Measurements from ENCODE around the gene SHISA9. TPM values are rescaled to one million over a fixed set of nuclear protein-coding genes. Genes with fewer than 3 reads are reported as not detected.

Gene SHISA9
- total RNA-seq, 1 experiment from 2014 or later: not detected

DNA sequence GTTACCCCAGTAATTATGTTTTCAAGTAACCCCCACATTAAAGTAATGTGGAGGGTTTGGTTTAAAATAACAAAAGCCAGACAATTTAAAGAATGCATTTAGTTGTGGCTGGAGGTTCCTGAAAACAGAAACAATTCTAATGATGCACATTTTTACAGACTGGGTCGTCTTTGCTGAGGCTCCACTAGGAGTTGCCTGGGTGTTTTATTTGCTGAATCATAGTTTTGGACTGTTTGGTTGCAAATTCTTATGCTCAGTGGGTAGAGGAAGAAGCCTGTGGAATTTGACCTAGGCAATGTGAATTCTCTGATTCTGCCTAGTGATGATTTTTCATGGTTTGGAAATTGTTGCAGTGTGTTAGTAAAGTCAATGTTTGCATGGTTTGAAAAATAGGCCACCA lies 16.3 kb downstream of the SHISA9 start:
- Histone ChIP-seq H3K27me3 (ENCODE audit: insufficient read depth, low read length) (peaks cover 40% of the 10 kb centered on the region), H3K79me2 (ENCODE audit: insufficient read depth, low read length) (no peaks in the 10 kb centered on the region), H3K36me3 (ENCODE audit: control insufficient read depth in 1 of 2, insufficient read depth in 2 of 2, low read length in 2 of 2) (no peaks in the 10 kb centered on the region), H3K4me3 (replicated peaks in 1 of 2; ENCODE audit: low read depth in 1 of 2, low read length in 2 of 2) (no peak overlapping the region), H3K4me2 (ENCODE audit: low read length) (no peak overlapping the region), H3K9me2 (ENCODE audit: insufficient read depth) (no peaks in the 10 kb centered on the region), H3K27ac (ENCODE audit: low read depth, low read length) (no peak overlapping the region), H3K9me3 (ENCODE audit: control insufficient read depth in 1 of 2, insufficient read depth in 1 of 2, low read depth in 1 of 2, low read length in 2 of 2) (no peaks in the 10 kb centered on the region), H2AFZ (ENCODE audit: low read depth, low read length, poor library complexity, severe bottlenecking) (no peak overlapping the region), H3K4me1 (ENCODE audit: control insufficient read depth in 1 of 2, insufficient read depth in 2 of 2, low read length in 2 of 2) (no peaks in the 10 kb centered on the region), H4K20me1 (ENCODE audit: insufficient read depth) (no peaks in the 10 kb centered on the region), H3K9ac (ENCODE audit: low read length) (no peak overlapping the region)
- DNase-seq (ENCODE audit: low read depth, low spot score) (no peak), ATAC-seq (no peak)
- no TSS peak for BruUV-seq (replicated peaks)
- intact Hi-C loops (cut with micrococcal nuclease): no loop called here
- no peak for TF ChIP-seq SP1 (IDR thresholded peaks at IDR 0.05; ENCODE audit: low read depth)
- TF ChIP-seq RAD21 (IDR thresholded peaks at IDR 0.05; ENCODE audit: low read depth): no peak
- TF ChIP-seq ZFX (IDR thresholded peaks at IDR 0.05): no peak
- TF ChIP-seq, protein P1, sequence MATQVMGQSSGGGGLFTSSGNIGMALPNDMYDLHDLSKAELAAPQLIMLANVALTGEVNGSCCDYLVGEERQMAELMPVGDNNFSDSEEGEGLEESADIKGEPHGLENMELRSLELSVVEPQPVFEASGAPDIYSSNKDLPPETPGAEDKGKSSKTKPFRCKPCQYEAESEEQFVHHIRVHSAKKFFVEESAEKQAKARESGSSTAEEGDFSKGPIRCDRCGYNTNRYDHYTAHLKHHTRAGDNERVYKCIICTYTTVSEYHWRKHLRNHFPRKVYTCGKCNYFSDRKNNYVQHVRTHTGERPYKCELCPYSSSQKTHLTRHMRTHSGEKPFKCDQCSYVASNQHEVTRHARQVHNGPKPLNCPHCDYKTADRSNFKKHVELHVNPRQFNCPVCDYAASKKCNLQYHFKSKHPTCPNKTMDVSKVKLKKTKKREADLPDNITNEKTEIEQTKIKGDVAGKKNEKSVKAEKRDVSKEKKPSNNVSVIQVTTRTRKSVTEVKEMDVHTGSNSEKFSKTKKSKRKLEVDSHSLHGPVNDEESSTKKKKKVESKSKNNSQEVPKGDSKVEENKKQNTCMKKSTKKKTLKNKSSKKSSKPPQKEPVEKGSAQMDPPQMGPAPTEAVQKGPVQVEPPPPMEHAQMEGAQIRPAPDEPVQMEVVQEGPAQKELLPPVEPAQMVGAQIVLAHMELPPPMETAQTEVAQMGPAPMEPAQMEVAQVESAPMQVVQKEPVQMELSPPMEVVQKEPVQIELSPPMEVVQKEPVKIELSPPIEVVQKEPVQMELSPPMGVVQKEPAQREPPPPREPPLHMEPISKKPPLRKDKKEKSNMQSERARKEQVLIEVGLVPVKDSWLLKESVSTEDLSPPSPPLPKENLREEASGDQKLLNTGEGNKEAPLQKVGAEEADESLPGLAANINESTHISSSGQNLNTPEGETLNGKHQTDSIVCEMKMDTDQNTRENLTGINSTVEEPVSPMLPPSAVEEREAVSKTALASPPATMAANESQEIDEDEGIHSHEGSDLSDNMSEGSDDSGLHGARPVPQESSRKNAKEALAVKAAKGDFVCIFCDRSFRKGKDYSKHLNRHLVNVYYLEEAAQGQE (IDR thresholded peaks at IDR 0.05; ENCODE audit: low read depth): no peak
- no peak for TF ChIP-seq ZNF274 (IDR thresholded peaks at IDR 0.05; ENCODE audit: low read depth, low read length)
- TF ChIP-seq ELF1 (IDR thresholded peaks at IDR 0.05; ENCODE audit: borderline replicate concordance, low read depth): no peak
- TF ChIP-seq POLR2AphosphoS5 (IDR thresholded peaks at IDR 0.05; ENCODE audit: low read depth, low read length): no peak
- TF ChIP-seq POLR2A (IDR thresholded peaks at IDR 0.05; ENCODE audit: borderline replicate concordance, extremely low read depth, insufficient read depth, insufficient read length): no peak
- TF ChIP-seq EZH2phosphoT487 (IDR thresholded peaks at IDR 0.05; ENCODE audit: borderline replicate concordance): no peak
- TF ChIP-seq, protein P2, sequence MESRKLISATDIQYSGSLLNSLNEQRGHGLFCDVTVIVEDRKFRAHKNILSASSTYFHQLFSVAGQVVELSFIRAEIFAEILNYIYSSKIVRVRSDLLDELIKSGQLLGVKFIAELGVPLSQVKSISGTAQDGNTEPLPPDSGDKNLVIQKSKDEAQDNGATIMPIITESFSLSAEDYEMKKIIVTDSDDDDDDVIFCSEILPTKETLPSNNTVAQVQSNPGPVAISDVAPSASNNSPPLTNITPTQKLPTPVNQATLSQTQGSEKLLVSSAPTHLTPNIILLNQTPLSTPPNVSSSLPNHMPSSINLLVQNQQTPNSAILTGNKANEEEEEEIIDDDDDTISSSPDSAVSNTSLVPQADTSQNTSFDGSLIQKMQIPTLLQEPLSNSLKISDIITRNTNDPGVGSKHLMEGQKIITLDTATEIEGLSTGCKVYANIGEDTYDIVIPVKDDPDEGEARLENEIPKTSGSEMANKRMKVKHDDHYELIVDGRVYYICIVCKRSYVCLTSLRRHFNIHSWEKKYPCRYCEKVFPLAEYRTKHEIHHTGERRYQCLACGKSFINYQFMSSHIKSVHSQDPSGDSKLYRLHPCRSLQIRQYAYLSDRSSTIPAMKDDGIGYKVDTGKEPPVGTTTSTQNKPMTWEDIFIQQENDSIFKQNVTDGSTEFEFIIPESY (IDR thresholded peaks at IDR 0.05; ENCODE audit: extremely low read depth, insufficient replicate concordance, low read length): no peak
- no peak for TF ChIP-seq EZH2 (IDR thresholded peaks at IDR 0.05)
- no peak for TF ChIP-seq FOSL1 (IDR thresholded peaks at IDR 0.05; ENCODE audit: low read depth)
- TF ChIP-seq, protein P3, sequence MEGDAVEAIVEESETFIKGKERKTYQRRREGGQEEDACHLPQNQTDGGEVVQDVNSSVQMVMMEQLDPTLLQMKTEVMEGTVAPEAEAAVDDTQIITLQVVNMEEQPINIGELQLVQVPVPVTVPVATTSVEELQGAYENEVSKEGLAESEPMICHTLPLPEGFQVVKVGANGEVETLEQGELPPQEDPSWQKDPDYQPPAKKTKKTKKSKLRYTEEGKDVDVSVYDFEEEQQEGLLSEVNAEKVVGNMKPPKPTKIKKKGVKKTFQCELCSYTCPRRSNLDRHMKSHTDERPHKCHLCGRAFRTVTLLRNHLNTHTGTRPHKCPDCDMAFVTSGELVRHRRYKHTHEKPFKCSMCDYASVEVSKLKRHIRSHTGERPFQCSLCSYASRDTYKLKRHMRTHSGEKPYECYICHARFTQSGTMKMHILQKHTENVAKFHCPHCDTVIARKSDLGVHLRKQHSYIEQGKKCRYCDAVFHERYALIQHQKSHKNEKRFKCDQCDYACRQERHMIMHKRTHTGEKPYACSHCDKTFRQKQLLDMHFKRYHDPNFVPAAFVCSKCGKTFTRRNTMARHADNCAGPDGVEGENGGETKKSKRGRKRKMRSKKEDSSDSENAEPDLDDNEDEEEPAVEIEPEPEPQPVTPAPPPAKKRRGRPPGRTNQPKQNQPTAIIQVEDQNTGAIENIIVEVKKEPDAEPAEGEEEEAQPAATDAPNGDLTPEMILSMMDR (IDR thresholded peaks at IDR 0.05 in 2 of 3, conservative IDR thresholded peaks at IDR 0.05 in 1 of 3; ENCODE audit: borderline replicate concordance in 1 of 3, insufficient read depth in 1 of 3, low read depth in 2 of 3, low read length in 2 of 3): no peak
- TF ChIP-seq CEBPB (IDR thresholded peaks at IDR 0.05; ENCODE audit: low read depth): no peak
- ChIA-PET POLR2A (no interaction called here), CTCF (no interaction called here), RAD21 (ENCODE audit: low non-redundant PET in 1 of 2, low total read pairs in 2 of 2, uncharacterized antibody in 2 of 2, unreplicated experiment in 2 of 2) (no interaction called here)
